ENCODE data around the gene SHC2.
"Not testable (repeated sequence)": the region's sequence is repeated elsewhere in the genome, so short reads cannot be mapped to it uniquely, and the experiment has no call there.

SHC2 gene

GRCh38 chr19:425056-425455 is 35.8 kb downstream of the SHC2 start:
- no peaks in the 10 kb centered on the region for H3K79me2 ChIP-seq (ENCODE audit: insufficient read depth, low read length)
- no peaks in the 10 kb centered on the region for H3F3A ChIP-seq (ENCODE audit: low read depth)
- H3K9ac ChIP-seq (ENCODE audit: low read depth, low read length, poor library complexity, severe bottlenecking), result no peak overlapping the region
- H2AFZ ChIP-seq (ENCODE audit: low read length), result no peak overlapping the region
- H3K36me3 ChIP-seq (ENCODE audit: insufficient read depth, low read length), result no peaks in the 10 kb centered on the region
- H3K9me2 ChIP-seq (replicated peaks; ENCODE audit: low read depth, low read length), result no peaks in the 10 kb centered on the region
- no peak overlapping the region for H3K4me3 ChIP-seq (ENCODE audit: low read length, poor library complexity, severe bottlenecking)
- TF ChIP-seq EZH2phosphoT487 (IDR thresholded peaks at IDR 0.05; ENCODE audit: borderline replicate concordance) (no peak), CTCF (conservative IDR thresholded peaks at IDR 0.05; ENCODE audit: low read length) (no peak)
- H3K4me1 ChIP-seq (ENCODE audit: insufficient read depth, low read length, poor library complexity, severe bottlenecking), result no peaks in the 10 kb centered on the region
- H3K9me3 ChIP-seq (ENCODE audit: insufficient read depth, low read depth, low read length), result peaks cover 17% of the 10 kb centered on the region; the same call in 1 of the 2 replicates
- H3K27me3 ChIP-seq (ENCODE audit: insufficient read depth, low read length, poor library complexity, severe bottlenecking), result no peaks in the 10 kb centered on the region
- H4K20me1 ChIP-seq (ENCODE audit: insufficient read depth, low read length, poor library complexity, severe bottlenecking), result no peaks in the 10 kb centered on the region
- no peak overlapping the region for H3K4me2 ChIP-seq (ENCODE audit: low read depth, low read length, poor library complexity, severe bottlenecking)

- H3K9ac ChIP-seq (ENCODE audit: low read depth, low read length, poor library complexity, severe bottlenecking), result no peak overlapping the region
- H3K36me3 ChIP-seq (ENCODE audit: insufficient read depth, low read length), result no peaks in the 10 kb centered on the region
- no peak overlapping the region for H3K4me3 ChIP-seq (ENCODE audit: low read length, poor library complexity, severe bottlenecking)
- no peak overlapping the region for H2AFZ ChIP-seq (ENCODE audit: low read length)
- H3K9me3 ChIP-seq (ENCODE audit: insufficient read depth, low read depth, low read length), result peaks cover 20% of the 10 kb centered on the region; the same call in 1 of the 2 replicates
- no peaks in the 10 kb centered on the region for H3K27me3 ChIP-seq (ENCODE audit: insufficient read depth, low read length, poor library complexity, severe bottlenecking)
- TF ChIP-seq EZH2phosphoT487 (IDR thresholded peaks at IDR 0.05; ENCODE audit: borderline replicate concordance) (no peak), CTCF (conservative IDR thresholded peaks at IDR 0.05; ENCODE audit: low read length) (no peak)
- H3F3A ChIP-seq (ENCODE audit: low read depth), result no peaks in the 10 kb centered on the region
- no peak overlapping the region for H3K4me2 ChIP-seq (ENCODE audit: low read depth, low read length, poor library complexity, severe bottlenecking)
- H3K9me2 ChIP-seq (replicated peaks; ENCODE audit: low read depth, low read length), result no peaks in the 10 kb centered on the region
- no peaks in the 10 kb centered on the region for H3K79me2 ChIP-seq (ENCODE audit: insufficient read depth, low read length)
- no peaks in the 10 kb centered on the region for H4K20me1 ChIP-seq (ENCODE audit: insufficient read depth, low read length, poor library complexity, severe bottlenecking)
- no peaks in the 10 kb centered on the region for H3K4me1 ChIP-seq (ENCODE audit: insufficient read depth, low read length, poor library complexity, severe bottlenecking)
Observed at GRCh38 chr19:424546-424945, 36.3 kb downstream of the SHC2 start.

GRCh38 chr19:423691-424466 is 37.0 kb downstream of the SHC2 start:
- H3K9me3 ChIP-seq (ENCODE audit: insufficient read depth, low read depth, low read length), result peaks cover 20% of the 10 kb centered on the region; the same call in 1 of the 2 replicates
- no peak overlapping the region for H3K4me3 ChIP-seq (ENCODE audit: low read length, poor library complexity, severe bottlenecking)
- H3F3A ChIP-seq (ENCODE audit: low read depth), result no peaks in the 10 kb centered on the region
- no peak overlapping the region for H2AFZ ChIP-seq (ENCODE audit: low read length)
- no peaks in the 10 kb centered on the region for H4K20me1 ChIP-seq (ENCODE audit: insufficient read depth, low read length, poor library complexity, severe bottlenecking)
- no peaks in the 10 kb centered on the region for H3K36me3 ChIP-seq (ENCODE audit: insufficient read depth, low read length)
- H3K4me1 ChIP-seq (ENCODE audit: insufficient read depth, low read length, poor library complexity, severe bottlenecking), result no peaks in the 10 kb centered on the region
- H3K9ac ChIP-seq (ENCODE audit: low read depth, low read length, poor library complexity, severe bottlenecking), result no peak overlapping the region
- H3K9me2 ChIP-seq (replicated peaks; ENCODE audit: low read depth, low read length), result no peaks in the 10 kb centered on the region
- no peaks in the 10 kb centered on the region for H3K79me2 ChIP-seq (ENCODE audit: insufficient read depth, low read length)
- H3K4me2 ChIP-seq (ENCODE audit: low read depth, low read length, poor library complexity, severe bottlenecking), result no peak overlapping the region
- no peaks in the 10 kb centered on the region for H3K27me3 ChIP-seq (ENCODE audit: insufficient read depth, low read length, poor library complexity, severe bottlenecking)
- no peak for TF ChIP-seq EZH2phosphoT487 (IDR thresholded peaks at IDR 0.05; ENCODE audit: borderline replicate concordance)
- TF ChIP-seq CTCF (conservative IDR thresholded peaks at IDR 0.05; ENCODE audit: low read length), result no peak

- H2AFZ ChIP-seq (ENCODE audit: low read length); H3K9me2 ChIP-seq (replicated peaks; ENCODE audit: low read depth, low read length); H3K79me2 ChIP-seq (ENCODE audit: insufficient read depth, low read length); H3K36me3 ChIP-seq (ENCODE audit: insufficient read depth, low read length); H3F3A ChIP-seq (ENCODE audit: low read depth); H3K4me1 ChIP-seq (ENCODE audit: insufficient read depth, low read length, poor library complexity, severe bottlenecking); H3K9ac ChIP-seq (ENCODE audit: low read depth, low read length, poor library complexity, severe bottlenecking); H4K20me1 ChIP-seq (ENCODE audit: insufficient read depth, low read length, poor library complexity, severe bottlenecking); H3K27me3 ChIP-seq (ENCODE audit: insufficient read depth, low read length, poor library complexity, severe bottlenecking); H3K4me2 ChIP-seq (ENCODE audit: low read depth, low read length, poor library complexity, severe bottlenecking); H3K4me3 ChIP-seq (ENCODE audit: low read length, poor library complexity, severe bottlenecking): not testable (repeated sequence)
- H3K9me3 ChIP-seq (ENCODE audit: insufficient read depth, low read depth, low read length), result peaks cover 18% of the 10 kb centered on the region; the same call in 1 of the 2 replicates
Observed at GRCh38 chr19:422917-423226, 38.0 kb downstream of the SHC2 start.

Data from Loucy (cell line).